T47D (cell line): Measurements from ENCODE around the gene MLLT10.
"Not testable (repeated sequence)": the region's sequence is repeated elsewhere in the genome, so short reads cannot be mapped to it uniquely, and the experiment has no call there.

Experiments
- DNase-seq, 2 experiments: peaks; one replicate each; pipeline versions ENCODE4 v3.0.0 to v3.0.0-alpha.2; 2011 to 2012; ENCODE audit warnings: low read depth in 1 of 2, low spot score in 1 of 2
- JUND ChIP-seq: IDR thresholded peaks from 2 replicates; pipeline ENCODE4 v1.6.1; 2012; ENCODE audit warnings: low read depth
- in situ Hi-C: cut with HindIII; loops from 2 replicates; pipeline ENCODE4 v1.10.0; 2016; ENCODE audit warnings: low sequenced_read_pairs, low pct_unique_long_range_greater_than_20kb

Gene MLLT10

GRCh38 chr10:21700474-21700873 is 166.4 kb downstream of the MLLT10 start:
- in situ Hi-C loops, result no loop called here
- no peak for TF ChIP-seq JUND
- DNase-seq, result no peak

GRCh38 chr10:21702633-21703111 is 168.6 kb downstream of the MLLT10 start:
- in situ Hi-C loops, result no loop called here
- DNase-seq, result no peak
- no peak for TF ChIP-seq JUND

GRCh38 chr10:21705142-21705827 is 171.3 kb downstream of the MLLT10 start:
- no peak for TF ChIP-seq JUND
- in situ Hi-C loops, result no loop called here
- DNase-seq, result no peak

- in situ Hi-C loops, result no loop called here
- TF ChIP-seq JUND, result no peak
- DNase-seq, result no peak
Observed at GRCh38 chr10:21705828-21706176, 171.8 kb downstream of the MLLT10 start.

- TF ChIP-seq JUND, result no peak
Observed at GRCh38 chr10:21707498-21707897, 173.5 kb downstream of the MLLT10 start.

GRCh38 chr10:21712975-21713374 is 178.9 kb downstream of the MLLT10 start:
- TF ChIP-seq JUND, result no peak
- no peak for DNase-seq
- in situ Hi-C loops, result no loop called here

More at GRCh38 chr10:21707498-21707897, 173.5 kb downstream of the MLLT10 start:
- in situ Hi-C loops, result no loop called here
- no peak for DNase-seq

- no peak for TF ChIP-seq JUND
- DNase-seq, result peak in 1 of 2 experiments; percentile 51
- in situ Hi-C loops, result no loop called here
Observed at GRCh38 chr10:21715531-21716195, 181.6 kb downstream of the MLLT10 start.

- DNase-seq, in situ Hi-C loops: not testable (repeated sequence)
Observed at GRCh38 chr10:21717437-21718054, 183.5 kb downstream of the MLLT10 start.

GRCh38 chr10:21719502-21719901 is 185.5 kb downstream of the MLLT10 start:
- no peak for TF ChIP-seq JUND

GRCh38 chr10:21720090-21720489 is 186.1 kb downstream of the MLLT10 start:
- DNase-seq, result no peak
- in situ Hi-C loops, result no loop called here
- no peak for TF ChIP-seq JUND

More at GRCh38 chr10:21719502-21719901, 185.5 kb downstream of the MLLT10 start:
- in situ Hi-C loops, result no loop called here
- no peak for DNase-seq

GRCh38 chr10:21721000-21721665 is 187.1 kb downstream of the MLLT10 start:
- no peak for TF ChIP-seq JUND
- DNase-seq, result no peak
- in situ Hi-C loops, result no loop called here

GRCh38 chr10:21722209-21722608 is 188.2 kb downstream of the MLLT10 start:
- in situ Hi-C loops, result no loop called here
- TF ChIP-seq JUND, result no peak
- no peak for DNase-seq
